GM18873 (cell line): ENCODE data around the gene FBN3.

Experiments used
- ATAC-seq: cut with Tn5 transposase; IDR thresholded peaks from one replicate; pipeline ENCODE4 v1.9.1; 2021; ENCODE audit warnings: mild to moderate bottlenecking, moderate library complexity, moderate number of reproducible peaks; ENCODE audit not compliant: unreplicated experiment, low FRiP score

FBN3 gene

GRCh38 chr19:8095354-8095886 lies 54.0 kb downstream of the FBN3 start:
- ATAC-seq: no peak

GRCh38 chr19:8094336-8094735 lies 55.1 kb downstream of the FBN3 start:
- ATAC-seq: no peak

- ATAC-seq: no peak
These were observed 55.7 kb downstream of the FBN3 start for GRCh38 chr19:8093740-8094139.

GRCh38 chr19:8090950-8091349 lies 58.4 kb downstream of the FBN3 start:
- ATAC-seq: no peak

GRCh38 chr19:8089664-8090601 lies 59.5 kb downstream of the FBN3 start:
- no peak for ATAC-seq

GRCh38 chr19:8088752-8089663 lies 60.4 kb downstream of the FBN3 start:
- ATAC-seq: no peak

GRCh38 chr19:8087876-8088275 lies 61.5 kb downstream of the FBN3 start:
- no peak for ATAC-seq

GRCh38 chr19:8086849-8087248 lies 62.5 kb downstream of the FBN3 start:
- ATAC-seq: no peak

- no peak for ATAC-seq
These were observed 63.6 kb downstream of the FBN3 start for GRCh38 chr19:8085598-8086408.

- ATAC-seq: no peak
These were observed 65.2 kb downstream of the FBN3 start for GRCh38 chr19:8084152-8084551.

GRCh38 chr19:8083141-8083540 lies 66.3 kb downstream of the FBN3 start:
- ATAC-seq: no peak

GRCh38 chr19:8081569-8082550 lies 67.5 kb downstream of the FBN3 start:
- ATAC-seq: no peak

GRCh38 chr19:8080832-8081231 lies 68.6 kb downstream of the FBN3 start:
- ATAC-seq: no peak

GRCh38 chr19:8079988-8080387 lies 69.4 kb downstream of the FBN3 start:
- ATAC-seq: no peak

GRCh38 chr19:8075158-8076074 lies 74.0 kb downstream of the FBN3 start:
- ATAC-seq: no peak

- ATAC-seq: no peak
These were observed 74.9 kb downstream of the FBN3 start for GRCh38 chr19:8074501-8074900.

GRCh38 chr19:8071912-8072311 lies 77.5 kb downstream of the FBN3 start:
- no peak for ATAC-seq
